AG04450 (cell line): ENCODE data around the gene CBL. TPM values are rescaled to one million over a fixed set of nuclear protein-coding genes. Genes with fewer than 3 reads are reported as not detected.
A peak's percentile ranks its signal among the peaks of the same experiment; 100 is the strongest.

Source experiments
- CTCF ChIA-PET: fragments of 300-600, 350-600 bp; formaldehyde crosslinking; extraction: SDS; loops from one replicate; lab custom pipeline; 2022; ENCODE audit warnings: antibody characterized with exemption, inconsistent platforms; lab: Charles Lee
- POLR2A ChIA-PET: fragments of 350-600 bp; formaldehyde crosslinking; extraction: SDS; loops from one replicate; lab custom pipeline; 2021; ENCODE audit warnings: antibody characterized with exemption, inconsistent platforms; lab: Yijun Ruan, JAX
- DNase-seq: peaks from one replicate; pipeline ENCODE4 v3.0.0-alpha.2; 2011; ENCODE audit warnings: low read depth, low spot score
- H3K27ac ChIP-seq: one replicate; pipeline ENCODE4 v1.5.1; 2012; ENCODE audit warnings: low read depth, low read length, control low read depth
- H3K27me3 ChIP-seq: one replicate; pipeline ENCODE4 v1.6.0; 2012; ENCODE audit warnings: low read length; ENCODE audit not compliant: control insufficient read depth, insufficient read depth
- H3K4me3 ChIP-seq: 2 replicates; pipeline ENCODE4 v1.5.1; 2011; ENCODE audit warnings: mild to moderate bottlenecking, low read depth, low read length, control low read depth
- H3K9me3 ChIP-seq: 2 replicates; pipeline ENCODE4 v1.5.1; 2012; ENCODE audit warnings: low read length; ENCODE audit not compliant: control insufficient read depth, insufficient read depth
- CTCF ChIP-seq: IDR thresholded peaks from 2 replicates; pipeline ENCODE4 v1.5.1; 2011; ENCODE audit warnings: low read depth, low read length, control low read depth, inconsistent platforms
- polyA plus RNA-seq: library from polyadenylated mRNA; depleted of rRNA; stranded (reverse); fragments of >200 nt; gene quantifications from 2 replicates; pipeline ENCODE4 v1.2.3, GENCODE V29; 2011

CBL gene
- polyA plus RNA-seq, 1 experiment: 24.3 TPM

DNA sequence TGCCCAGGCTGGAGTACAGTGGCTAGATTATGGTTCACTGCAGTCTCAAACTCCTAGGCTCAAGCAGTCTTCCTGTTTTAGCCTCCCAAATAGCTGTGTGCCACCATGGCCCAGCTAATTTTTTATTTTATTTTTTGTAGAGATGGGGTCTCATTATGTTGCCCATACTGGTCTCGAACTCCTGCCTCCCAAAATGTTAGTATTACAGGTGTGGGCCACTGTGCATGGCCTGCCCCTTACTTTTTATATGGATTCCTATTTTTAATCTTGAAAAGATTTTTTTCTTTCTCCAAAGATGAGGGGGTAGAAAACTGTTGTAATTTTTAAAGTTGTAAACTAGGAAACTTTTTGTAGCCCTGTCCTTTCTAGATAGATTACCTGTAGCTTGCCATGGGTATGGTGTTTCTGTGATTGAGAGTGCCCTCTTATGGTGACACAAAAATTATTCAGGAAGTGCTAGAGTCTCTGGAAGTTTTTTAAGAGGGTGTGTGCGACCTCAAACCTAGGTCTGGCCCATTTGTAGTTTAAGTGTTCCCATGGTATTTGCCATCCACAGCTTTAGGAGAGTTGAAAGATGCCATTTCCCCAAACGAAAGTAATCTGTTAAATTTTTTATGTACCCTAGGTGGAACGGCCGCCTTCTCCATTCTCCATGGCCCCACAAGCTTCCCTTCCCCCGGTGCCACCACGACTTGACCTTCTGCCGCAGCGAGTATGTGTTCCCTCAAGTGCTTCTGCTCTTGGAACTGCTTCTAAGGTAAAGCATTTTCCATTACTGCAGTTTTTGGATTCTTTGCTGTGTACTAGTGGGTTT is 78.4 kb downstream of the CBL start:
- no peak for DNase-seq
- Histone ChIP-seq H3K27me3 (no peaks in the 10 kb centered on the region), H3K27ac (no peak overlapping the region), H3K9me3 (no peaks in the 10 kb centered on the region), H3K4me3 (no peak overlapping the region)
- CTCF ChIA-PET: interaction anchor here (0.6 to 2.5 kb wide), 10 partner anchors 9 to 190 kb away, joined by 3 to 22 read pairs (median 4); partner anchors contain the start of gene CBL
- POLR2A ChIA-PET: interaction anchor here (0.7 kb wide), 1 partner anchor 62 kb away, joined by 3 read pairs; no protein-coding TSS in a partner anchor
- TF ChIP-seq CTCF: peak; percentile 47

DNA sequence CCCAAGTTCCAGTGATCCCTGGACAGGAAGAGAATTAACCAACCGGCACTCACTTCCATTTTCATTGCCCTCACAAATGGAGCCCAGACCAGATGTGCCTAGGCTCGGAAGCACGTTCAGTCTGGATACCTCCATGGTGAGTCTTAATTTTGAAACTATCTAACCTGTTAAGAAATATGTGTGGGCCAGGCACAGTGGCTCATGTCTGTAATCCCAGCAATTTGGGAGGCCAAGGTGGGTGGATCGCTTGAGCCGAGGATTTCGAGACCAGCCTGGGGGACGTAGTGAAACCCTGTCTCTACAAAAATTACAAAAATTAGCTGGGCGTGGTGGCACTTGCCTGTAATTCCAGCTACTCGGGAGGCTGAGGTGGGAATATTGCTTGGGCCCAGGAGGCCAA is 79.3 kb downstream of the CBL start:
- ChIA-PET POLR2A (no interaction called here), CTCF (interaction anchor here (0.7 kb wide), 1 partner anchor 141 kb away, joined by 3 read pairs; no protein-coding TSS in a partner anchor)
- H3K27ac ChIP-seq: no peak overlapping the region
- no peak for TF ChIP-seq CTCF
- H3K27me3 ChIP-seq: no peaks in the 10 kb centered on the region
- H3K4me3 ChIP-seq: no peak overlapping the region
- no peak for DNase-seq
- H3K9me3 ChIP-seq: peaks cover 7% of the 10 kb centered on the region

- Histone ChIP-seq H3K27ac (no peak overlapping the region), H3K4me3 (no peak overlapping the region), H3K9me3 (peaks cover 18% of the 10 kb centered on the region), H3K27me3 (no peaks in the 10 kb centered on the region)
- CTCF ChIA-PET: interaction anchor here (1.1 kb wide), 1 partner anchor 82 kb away, joined by 3 read pairs; the partner anchor contains the start of gene CBL
- no peak for TF ChIP-seq CTCF
- POLR2A ChIA-PET: no interaction called here
- no peak for DNase-seq
These were observed 82.1 kb downstream of the CBL start for GRCh38 chr11:119288219-119288618.

GRCh38 chr11:119290894-119291497 is 84.9 kb downstream of the CBL start:
- peaks cover 18% of the 10 kb centered on the region for H3K9me3 ChIP-seq
- ChIA-PET POLR2A (no interaction called here), CTCF (interaction anchor here (1.4 kb wide), 1 partner anchor 85 kb away, joined by 7 read pairs; the partner anchor contains the start of gene CBL)
- no peak overlapping the region for H3K4me3 ChIP-seq
- no peak overlapping the region for H3K27ac ChIP-seq
- no peaks in the 10 kb centered on the region for H3K27me3 ChIP-seq
- no peak for TF ChIP-seq CTCF
- no peak for DNase-seq
